Stimulated activated CD8-positive, alpha-beta memory T cell treated with anti-CD3 and anti-CD28 coated beads, Interleukin-15, amount 100 ng/mL, for 24 hours (primary cell): ENCODE data around the gene FGFR3.

Experiments
- DNase-seq: peaks from one replicate; pipeline ENCODE4 v3.0.0-alpha.2; 2020; ENCODE audit warnings: low read depth

Gene FGFR3

DNA sequence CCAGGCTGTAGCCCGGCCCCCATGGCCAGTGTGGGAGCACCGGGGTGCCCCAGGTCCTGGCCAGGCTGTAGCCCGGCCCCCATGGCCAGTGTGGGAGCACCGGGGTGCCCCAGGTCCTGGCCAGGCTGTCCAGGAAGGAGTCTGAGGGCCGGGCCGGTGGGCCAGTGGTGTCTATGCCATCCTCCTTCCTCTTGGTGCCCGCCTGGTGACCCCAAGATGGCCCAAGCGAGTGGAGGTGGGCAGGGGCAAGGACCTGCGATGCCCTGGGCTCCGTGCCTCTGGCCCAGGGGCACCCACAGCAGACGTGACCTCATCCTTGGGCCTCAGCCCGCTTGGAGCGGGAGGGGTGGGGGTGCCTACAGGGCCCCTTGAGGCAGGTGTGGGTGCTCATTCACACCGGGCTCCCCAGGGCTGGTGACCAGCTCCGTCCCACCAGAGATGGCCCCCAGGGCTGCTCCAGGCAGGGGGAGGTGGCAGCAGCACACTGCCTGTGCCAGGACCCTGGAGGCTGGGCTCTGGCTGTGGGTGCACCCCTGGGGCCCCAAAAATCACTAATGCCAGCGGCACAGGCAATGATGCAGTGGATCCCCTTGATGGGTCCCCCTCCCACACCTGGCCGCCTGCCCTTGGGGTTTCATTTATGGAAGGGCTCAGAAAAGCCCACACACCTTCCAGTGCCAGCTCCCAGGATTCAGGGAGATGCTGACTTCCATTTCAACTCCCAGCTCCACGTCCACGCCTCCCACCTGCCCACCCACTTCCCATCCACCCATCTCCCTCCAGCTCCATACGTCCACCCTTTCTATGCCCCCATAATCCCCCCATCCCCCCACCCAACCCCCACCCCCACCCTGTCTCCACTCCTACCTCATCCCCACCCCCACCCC, 36.0 kb upstream of the FGFR3 start:
- no peak for DNase-seq

DNA sequence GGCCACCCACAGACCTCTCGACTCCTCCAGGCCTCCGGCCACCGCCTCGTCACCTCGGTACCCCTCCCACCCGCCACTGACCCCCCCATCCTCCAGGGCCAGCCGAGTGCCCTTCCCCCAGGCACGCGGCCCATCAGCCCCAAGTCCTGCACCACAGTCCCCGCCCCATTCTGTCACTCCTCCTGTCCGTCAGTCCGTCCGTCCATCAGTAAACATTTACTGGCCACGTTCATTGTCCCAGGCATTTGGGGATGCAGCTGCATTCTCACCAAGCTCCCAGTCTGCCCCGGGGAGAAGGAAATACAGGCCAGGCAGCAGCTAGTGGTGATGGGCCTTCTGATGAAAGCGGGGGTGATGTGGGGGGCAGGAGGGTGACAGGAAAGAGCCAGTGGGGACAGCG, 35.3 kb upstream of the FGFR3 start:
- DNase-seq, result no peak

DNA sequence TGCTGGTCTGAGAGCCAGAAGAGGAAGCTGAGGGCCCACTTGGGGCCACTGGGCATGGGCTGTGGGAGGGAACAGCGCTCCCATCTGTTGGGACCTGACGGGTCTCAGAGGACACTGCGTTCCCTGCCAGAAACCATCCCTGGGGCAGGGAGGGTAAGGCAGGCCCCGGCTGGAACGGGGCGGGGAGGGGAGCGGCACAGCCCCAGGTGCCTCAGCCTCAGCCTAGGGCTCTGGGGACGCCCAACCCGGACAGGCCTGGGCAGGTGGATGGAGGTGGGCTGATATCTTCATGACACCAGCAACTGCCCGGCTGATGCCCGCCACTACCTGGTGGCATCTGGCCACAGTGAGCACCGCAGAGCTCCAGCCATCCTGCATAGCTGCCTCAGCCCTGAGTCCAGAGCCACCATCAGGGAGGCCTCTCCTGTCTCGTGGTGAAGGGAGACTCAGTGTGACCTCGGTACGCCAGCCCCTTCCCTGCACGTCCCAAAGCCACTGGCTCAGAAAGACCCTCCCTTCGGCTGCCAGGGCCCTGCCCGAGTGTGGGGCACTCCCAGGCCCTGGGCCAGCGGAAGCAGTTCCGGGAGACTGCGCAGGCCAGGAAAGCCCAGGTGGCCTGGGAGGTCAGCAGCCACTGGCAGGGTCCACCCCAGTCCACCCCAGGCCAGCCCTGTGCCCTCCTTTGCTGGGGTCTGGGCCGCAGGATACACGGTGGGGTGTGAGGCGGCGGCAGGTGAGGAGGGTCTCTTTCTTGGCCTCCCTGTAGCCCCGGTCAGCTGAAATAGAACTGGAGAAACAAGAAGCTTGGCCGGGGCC, 34.6 kb upstream of the FGFR3 start:
- DNase-seq, result no peak

DNA sequence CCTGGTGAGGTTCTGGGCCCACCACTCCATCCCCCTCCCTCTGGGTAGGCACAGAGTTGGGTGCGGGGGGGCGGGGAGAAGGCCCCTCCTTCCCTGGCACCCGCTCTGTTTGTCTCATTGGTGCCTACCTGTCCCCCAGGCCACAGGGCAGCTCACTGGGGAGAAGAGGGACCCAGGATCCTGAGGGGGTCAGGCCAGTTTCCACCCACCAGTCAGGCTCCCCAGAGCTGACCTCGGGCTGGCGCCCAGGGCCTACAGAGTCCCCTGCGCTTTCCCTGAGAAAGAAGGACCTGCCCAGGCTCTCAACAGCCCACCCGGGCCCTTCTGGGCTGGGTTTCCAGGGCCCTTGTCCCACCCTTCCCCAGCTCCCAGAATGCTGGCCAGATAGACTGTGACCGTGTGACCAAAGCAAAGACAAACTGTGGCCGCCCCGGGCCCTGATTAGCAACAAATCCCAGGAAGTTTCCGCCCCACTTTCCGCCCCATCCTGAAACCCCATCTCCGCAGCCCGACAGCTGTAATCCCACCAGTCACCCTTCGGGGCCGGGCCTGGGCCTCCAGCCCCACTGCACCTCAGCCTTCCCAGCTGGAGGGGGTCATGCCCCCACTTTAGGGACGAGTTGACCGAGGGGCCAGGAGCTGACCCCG, 33.8 kb upstream of the FGFR3 start:
- no peak for DNase-seq

- no peak for DNase-seq
Observed at GRCh38 chr4:1759818-1760223, 33.3 kb upstream of the FGFR3 start.

DNA sequence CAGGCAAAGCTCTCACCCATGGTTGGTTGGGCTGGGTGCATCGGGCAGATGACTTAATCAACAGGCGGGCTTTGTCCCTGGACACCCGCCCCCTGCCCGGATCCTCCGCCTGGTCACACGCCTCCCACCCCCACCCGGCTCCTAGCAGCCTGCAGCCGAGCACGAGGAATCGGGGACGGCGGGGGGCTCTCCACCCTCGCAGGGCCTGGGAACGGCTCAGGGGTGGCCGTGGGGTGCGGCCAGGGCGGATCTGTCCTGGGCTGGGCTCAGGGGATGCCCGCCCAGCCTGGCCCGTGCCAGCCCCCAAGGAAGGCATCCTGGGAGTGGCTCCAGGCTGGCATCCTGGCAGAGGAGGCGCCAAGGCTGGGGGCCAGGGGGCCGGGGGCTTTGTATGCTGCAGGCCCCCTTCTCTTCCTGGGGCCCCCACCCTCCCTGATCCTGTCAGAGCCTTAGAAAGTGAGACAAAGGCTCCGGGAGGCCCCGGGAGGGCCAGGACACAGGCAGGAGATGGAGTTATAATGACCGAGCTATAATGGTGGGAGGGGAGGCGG, 32.5 kb upstream of the FGFR3 start:
- DNase-seq, result no peak

DNA sequence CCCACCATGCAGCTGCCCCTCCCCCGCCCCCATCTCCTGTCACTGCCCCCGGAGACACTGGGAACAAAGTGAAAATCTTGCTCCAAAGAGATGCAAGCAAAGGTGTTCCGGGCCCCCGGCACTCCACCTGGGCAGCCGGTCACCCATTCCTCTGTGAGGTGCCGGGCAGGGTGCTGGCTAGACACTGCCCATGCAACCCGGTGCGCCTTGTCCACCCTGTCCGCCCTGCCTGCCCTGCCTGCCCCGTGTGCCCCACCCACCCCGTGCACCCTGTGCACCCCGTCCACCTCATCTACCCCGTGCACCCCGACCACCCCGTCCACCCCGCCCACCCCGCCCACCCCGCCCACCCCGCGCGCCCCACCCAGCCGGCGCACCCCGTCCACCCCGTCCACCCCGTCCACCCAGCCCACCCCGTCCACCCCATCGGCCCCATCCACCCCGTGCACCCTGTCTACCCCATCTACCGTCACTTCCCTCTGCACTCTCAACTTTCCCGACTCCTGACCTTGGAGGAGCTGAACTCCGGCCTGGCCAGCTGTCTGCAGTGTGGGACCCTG, 31.9 kb upstream of the FGFR3 start:
- DNase-seq, result no peak

DNA sequence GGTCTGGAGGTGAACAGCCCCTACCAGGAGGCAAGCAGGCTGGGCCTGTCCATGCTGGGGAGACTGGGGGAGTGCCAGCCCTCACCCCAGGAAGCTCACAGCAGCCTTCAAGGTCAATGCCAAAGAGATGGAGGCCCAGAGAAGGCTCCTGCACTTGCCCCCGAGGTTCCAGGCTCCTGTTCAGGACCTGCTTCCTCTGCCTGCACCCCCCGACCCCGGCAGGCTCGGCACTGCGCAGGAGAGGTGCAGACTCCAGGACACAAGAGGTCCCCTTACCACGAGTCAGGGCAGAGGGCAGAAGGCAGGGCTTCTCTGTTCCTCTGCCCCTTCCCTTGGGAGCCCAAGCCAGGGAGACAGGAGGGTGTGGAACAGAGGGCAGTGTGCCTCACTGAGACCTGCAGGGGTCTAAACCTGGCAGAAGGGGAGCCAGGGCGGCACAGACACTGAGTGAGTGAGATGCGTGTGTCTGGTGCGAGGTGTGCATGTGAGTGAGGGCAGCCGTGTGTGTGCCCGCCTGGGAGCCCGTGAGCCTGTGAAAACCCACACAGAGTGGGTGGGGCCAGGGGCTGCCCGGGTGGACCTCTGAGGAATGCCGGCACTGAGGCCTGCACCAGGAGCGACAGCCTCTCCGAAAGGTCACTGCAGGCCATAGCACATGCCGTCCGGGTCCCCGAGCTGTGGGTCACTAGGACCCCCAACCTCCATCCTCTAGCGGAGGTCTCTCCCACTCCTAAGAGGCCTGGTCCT, 30.7 kb upstream of the FGFR3 start:
- DNase-seq, result no peak

GRCh38 chr4:1763070-1763549, 30.0 kb upstream of the FGFR3 start:
- no peak for DNase-seq

GRCh38 chr4:1763550-1764080, 29.5 kb upstream of the FGFR3 start:
- DNase-seq, result no peak

DNA sequence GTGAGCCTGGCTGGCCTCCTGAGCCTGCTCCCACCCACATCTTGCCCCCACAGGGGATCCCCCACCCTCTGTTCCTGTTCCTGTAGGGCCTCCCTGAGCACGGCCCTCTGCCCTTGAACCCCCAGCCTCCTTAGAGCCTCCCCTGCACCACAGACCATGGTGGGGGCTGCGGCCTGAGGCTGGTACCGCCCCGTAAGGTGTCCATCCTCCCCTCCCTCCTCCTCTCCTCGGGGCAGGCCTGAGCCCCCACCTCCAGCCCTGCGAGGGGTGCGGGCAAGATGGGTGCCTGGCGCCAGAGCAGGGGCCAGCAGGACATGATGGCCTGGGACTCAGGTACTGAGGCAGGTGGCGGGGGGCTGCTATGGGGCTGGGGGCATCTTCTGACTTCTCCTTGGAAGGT, 28.4 kb upstream of the FGFR3 start:
- no peak for DNase-seq

DNA sequence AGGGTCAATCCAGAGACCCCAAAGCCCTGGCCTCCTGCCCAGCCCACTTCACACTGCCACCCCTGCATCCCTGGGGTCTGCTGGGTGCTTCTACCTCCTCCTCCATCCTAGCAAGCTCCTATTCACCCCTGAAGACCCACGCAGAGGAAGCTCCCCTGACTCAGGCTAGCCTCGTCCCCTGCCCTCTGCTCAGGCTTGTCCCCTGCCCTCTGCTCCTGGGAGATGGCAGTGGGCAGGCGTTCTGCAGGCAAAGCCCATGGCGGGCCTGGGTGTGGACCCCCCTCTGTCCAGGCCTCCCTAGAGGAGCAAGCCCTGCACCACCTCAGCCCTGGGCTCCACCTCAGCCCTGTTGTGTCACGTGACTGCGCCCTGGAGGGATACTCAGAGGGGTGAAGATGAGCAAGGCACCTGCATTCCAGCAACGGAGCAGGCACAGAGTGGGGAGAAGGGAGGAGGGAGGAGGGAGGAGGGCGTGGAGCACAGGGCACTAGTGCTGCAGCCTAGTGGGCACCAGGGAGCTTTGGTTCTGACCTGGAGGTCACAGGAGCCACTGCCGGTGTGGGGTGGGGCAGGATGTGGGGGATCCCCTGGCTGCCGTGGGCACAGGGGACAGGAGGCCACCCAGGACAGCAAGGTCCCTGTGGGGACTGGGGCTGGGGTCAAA, 27.6 kb upstream of the FGFR3 start:
- no peak for DNase-seq

DNA sequence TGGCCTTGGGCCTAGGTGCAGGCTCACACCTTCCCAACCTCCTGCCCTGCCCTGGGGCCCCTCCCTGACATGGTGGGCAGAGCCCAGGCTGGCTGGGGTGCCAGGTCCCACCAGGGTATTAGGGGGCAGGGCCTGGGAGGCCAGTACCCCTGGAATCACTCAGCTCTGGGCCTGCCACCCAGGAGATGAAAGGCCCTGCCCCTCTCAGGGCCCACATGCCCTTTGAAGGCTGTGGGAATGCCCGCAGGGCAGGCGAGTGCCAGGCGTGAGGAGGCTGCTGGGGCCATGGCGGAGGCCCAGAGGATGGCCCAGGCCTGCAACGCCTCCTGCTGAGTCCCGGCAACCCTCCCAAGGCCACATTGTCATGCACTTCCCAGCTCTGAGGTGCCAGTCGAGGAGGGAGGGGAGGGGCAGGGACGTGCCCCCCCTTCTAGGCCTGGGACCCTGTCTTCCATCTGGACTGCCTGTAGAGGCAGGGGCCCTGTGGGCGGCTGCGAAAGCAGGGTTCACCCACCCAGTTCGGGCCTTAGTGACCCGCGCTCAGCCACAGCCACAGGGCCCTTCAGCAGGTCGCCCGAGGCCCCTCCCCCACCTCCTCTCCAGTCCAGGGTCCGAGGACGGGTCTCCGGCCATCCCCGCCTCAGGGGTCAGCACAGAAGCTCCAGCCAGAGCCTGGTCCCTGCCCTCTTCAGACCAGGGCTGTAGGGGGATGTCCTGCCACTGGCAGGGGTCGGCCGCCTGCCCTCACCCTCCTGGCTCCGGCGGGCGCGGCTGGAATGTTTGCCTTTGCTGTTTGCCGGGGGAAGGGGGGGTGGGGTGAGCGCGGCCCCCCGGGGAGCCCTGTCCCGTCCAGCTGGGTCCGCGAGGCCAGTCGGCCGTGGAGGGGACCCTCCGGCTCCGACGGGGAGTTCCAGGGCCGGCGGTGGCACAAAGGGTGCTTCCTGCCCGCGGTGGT, 26.7 kb upstream of the FGFR3 start:
- DNase-seq, result no peak

GRCh38 chr4:1767061-1767769, 25.9 kb upstream of the FGFR3 start:
- DNase-seq, result no peak

DNA sequence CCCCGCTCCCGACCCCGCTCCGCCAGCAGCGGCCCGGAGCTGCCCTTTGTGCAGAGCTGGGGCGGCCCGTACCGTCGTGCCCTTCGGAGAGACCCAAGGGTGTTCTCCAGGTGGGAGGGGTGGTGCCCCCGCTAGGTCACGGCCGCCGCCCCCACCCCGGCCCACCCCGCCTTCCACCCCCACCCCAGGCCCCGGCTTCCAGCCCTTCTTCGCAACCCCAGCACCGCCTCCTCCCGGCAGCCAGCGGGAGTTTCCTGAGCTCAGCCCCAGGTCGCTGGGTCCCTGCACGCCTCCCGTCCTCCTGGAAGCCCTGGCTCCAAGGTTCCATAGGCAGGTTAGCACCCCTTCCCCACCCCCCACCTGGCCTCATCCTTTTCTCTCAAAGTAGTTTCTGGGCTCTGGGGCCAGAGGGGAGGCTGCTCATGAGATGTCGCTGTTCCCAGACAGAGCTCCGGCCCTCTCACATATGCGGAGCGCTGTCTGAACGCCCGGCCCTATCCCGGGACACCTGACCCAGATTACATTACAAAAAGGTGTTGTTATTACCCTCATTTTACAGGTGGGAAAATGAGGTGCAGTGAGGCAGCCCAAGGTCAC, 25.2 kb upstream of the FGFR3 start:
- DNase-seq, result no peak

DNA sequence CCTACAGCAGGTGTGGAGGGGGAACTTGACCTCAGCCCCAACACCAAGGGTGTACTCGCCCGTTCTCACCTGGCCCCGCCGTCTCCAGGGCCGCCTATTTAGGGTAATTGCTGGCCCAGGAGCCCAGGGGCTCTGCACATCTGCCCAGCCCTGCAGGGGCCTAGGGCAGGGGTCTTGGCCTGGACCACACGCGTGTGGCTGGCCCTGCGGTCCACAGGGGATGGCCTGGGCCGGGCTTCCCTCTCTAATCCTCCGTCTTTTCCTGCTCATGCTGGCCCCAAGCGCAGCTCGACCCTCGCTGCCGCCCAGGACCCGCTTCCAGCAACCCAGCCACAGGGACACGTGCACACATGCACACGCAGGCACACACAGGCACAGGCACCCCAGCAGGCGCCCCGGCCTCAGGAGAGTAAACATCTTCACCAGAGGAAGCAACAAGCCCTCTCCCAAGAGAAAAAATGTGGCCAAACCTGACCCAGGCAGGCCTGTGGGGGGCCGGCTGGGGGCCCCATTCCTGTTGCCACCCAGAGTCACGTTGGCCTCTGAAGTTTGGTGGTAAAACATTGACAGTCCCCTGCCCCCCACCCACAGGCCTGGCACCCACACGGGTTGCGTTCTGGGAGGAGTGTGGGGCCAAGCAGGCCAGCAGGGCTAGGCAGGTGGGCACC, 24.6 kb upstream of the FGFR3 start:
- no peak for DNase-seq

- no peak for DNase-seq
Observed at GRCh38 chr4:1769692-1770091, 23.4 kb upstream of the FGFR3 start.

DNA sequence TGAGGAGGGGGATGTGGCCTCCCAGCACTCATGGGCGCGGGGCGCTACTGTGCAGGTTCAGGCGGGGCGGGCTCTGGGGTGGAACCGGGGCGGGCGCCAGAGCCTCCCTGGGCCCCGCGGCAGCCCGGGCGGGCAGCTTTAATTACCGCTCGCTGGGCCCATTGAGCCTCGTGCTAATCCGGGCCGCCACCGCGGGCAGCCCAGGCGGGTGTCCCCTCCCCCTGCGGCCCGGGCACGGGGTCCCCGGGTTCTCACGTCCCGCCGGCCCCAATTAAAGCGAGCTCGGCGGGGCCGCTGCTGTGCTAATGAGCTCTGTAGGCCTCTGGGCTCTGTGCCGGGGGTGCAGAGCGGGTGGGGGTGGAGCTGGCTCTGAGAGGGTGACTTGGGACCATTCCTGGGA, 22.8 kb upstream of the FGFR3 start:
- no peak for DNase-seq
